ENCODE results near the gene OGFOD3. TPM values are rescaled to one million over a fixed set of nuclear protein-coding genes. Genes with fewer than 3 reads are reported as not detected.

Gene OGFOD3
- total RNA-seq, 1 donor from 2014 or later: 35.6 TPM

GRCh38 chr17:82399601-82400101 lies 18.7 kb downstream of the OGFOD3 start:
- Mint-ChIP-seq H3K27me3 (ENCODE audit: low read depth) (no peaks in the 10 kb centered on the region), H3K9me3 (no peaks in the 10 kb centered on the region), H3K36me3 (ENCODE audit: low read depth) (no peaks in the 10 kb centered on the region), H3K4me1 (no peaks in the 10 kb centered on the region), H3K4me3 (no peak overlapping the region), H3K27ac (ENCODE audit: unreplicated experiment) (peak overlapping the region; percentile 35)
- no peak for TF ChIP-seq CTCF (conservative IDR thresholded peaks at IDR 0.05)
- DNase-seq (ENCODE audit: low read depth, low spot score): no peak

- H3K9me3 Mint-ChIP-seq: no peaks in the 10 kb centered on the region
- H3K27ac Mint-ChIP-seq (ENCODE audit: unreplicated experiment): no peak overlapping the region
- no peaks in the 10 kb centered on the region for H3K36me3 Mint-ChIP-seq (ENCODE audit: low read depth)
- no peaks in the 10 kb centered on the region for H3K4me1 Mint-ChIP-seq
- DNase-seq (ENCODE audit: low read depth, low spot score): no peak
- TF ChIP-seq CTCF (conservative IDR thresholded peaks at IDR 0.05): no peak
- H3K4me3 Mint-ChIP-seq: no peak overlapping the region
- H3K27me3 Mint-ChIP-seq (ENCODE audit: low read depth): no peaks in the 10 kb centered on the region
These were observed 19.3 kb downstream of the OGFOD3 start for GRCh38 chr17:82399041-82399441.

GRCh38 chr17:82397449-82398335 lies 20.7 kb downstream of the OGFOD3 start:
- no peaks in the 10 kb centered on the region for H3K9me3 Mint-ChIP-seq
- no peak for TF ChIP-seq CTCF (conservative IDR thresholded peaks at IDR 0.05)
- H3K4me3 Mint-ChIP-seq: no peak overlapping the region
- H3K27ac Mint-ChIP-seq (ENCODE audit: unreplicated experiment): no peak overlapping the region
- no peaks in the 10 kb centered on the region for H3K4me1 Mint-ChIP-seq
- no peaks in the 10 kb centered on the region for H3K27me3 Mint-ChIP-seq (ENCODE audit: low read depth)
- no peaks in the 10 kb centered on the region for H3K36me3 Mint-ChIP-seq (ENCODE audit: low read depth)
- DNase-seq (ENCODE audit: low read depth, low spot score): no peak

- Mint-ChIP-seq H3K27ac (ENCODE audit: unreplicated experiment) (no peak overlapping the region), H3K36me3 (ENCODE audit: low read depth) (no peaks in the 10 kb centered on the region), H3K9me3 (no peaks in the 10 kb centered on the region), H3K27me3 (ENCODE audit: low read depth) (no peaks in the 10 kb centered on the region), H3K4me3 (no peak overlapping the region), H3K4me1 (no peaks in the 10 kb centered on the region)
- TF ChIP-seq CTCF (conservative IDR thresholded peaks at IDR 0.05): no peak
- no peak for DNase-seq (ENCODE audit: low read depth, low spot score)
These were observed 21.6 kb downstream of the OGFOD3 start for GRCh38 chr17:82396601-82397435.

- Mint-ChIP-seq H3K4me1 (no peaks in the 10 kb centered on the region), H3K36me3 (ENCODE audit: low read depth) (no peaks in the 10 kb centered on the region), H3K4me3 (no peak overlapping the region), H3K27me3 (ENCODE audit: low read depth) (no peaks in the 10 kb centered on the region), H3K27ac (ENCODE audit: unreplicated experiment) (no peak overlapping the region), H3K9me3 (no peaks in the 10 kb centered on the region)
- no peak for DNase-seq (ENCODE audit: low read depth, low spot score)
- no peak for TF ChIP-seq CTCF (conservative IDR thresholded peaks at IDR 0.05)
These were observed 24.1 kb downstream of the OGFOD3 start for GRCh38 chr17:82394278-82394677.
